ENCODE measurements around the gene ZNF780B. TPM values are rescaled to one million over a fixed set of nuclear protein-coding genes. Genes with fewer than 3 reads are reported as not detected.
A peak's percentile ranks its signal among the peaks of the same experiment; 100 is the strongest.

ZNF780B gene
- total RNA-seq, 5 donors from 2014 or later (not counting 1 experiment from before 2014, with no cell fraction given): 18.0 to 55.2 (median 49.0) TPM

GRCh38 chr19:40035996-40036395, 20.0 kb downstream of the ZNF780B start:
- H3K4me3 Mint-ChIP-seq: no peak overlapping the region
- no peak overlapping the region for H3K4me3 ChIP-seq (ENCODE audit: control insufficient read depth in 1 of 2, extremely low read depth in 1 of 2, low read length in 1 of 2)
- no peak overlapping the region for H3K27ac ChIP-seq (ENCODE audit: low read length)
- H3K36me3 Mint-ChIP-seq: peaks cover 30% of the 10 kb centered on the region
- H3K27me3 ChIP-seq (replicated peaks in 1 of 2; ENCODE audit: control insufficient read depth in 2 of 2, extremely low read depth in 1 of 2, insufficient read depth in 2 of 2, low read length in 1 of 2): no peaks in the 10 kb centered on the region
- H3K36me3 ChIP-seq (ENCODE audit: control insufficient read depth in 2 of 2, extremely low read depth in 1 of 2, insufficient read depth in 1 of 2, low read length in 1 of 2): no peaks in the 10 kb centered on the region
- WGBS (ENCODE audit: insufficient coverage): no CpG with 5 or more reads among the region's 4 CpGs
- no peaks in the 10 kb centered on the region for H3K4me1 ChIP-seq (ENCODE audit: control insufficient read depth in 1 of 2, extremely low read depth in 1 of 2, insufficient read depth in 2 of 2, low read length in 2 of 2)
- H3K27me3 Mint-ChIP-seq: no peaks in the 10 kb centered on the region
- POLR2A ChIA-PET: no interaction called here
- no peak for DNase-seq
- H3K4me1 Mint-ChIP-seq: no peaks in the 10 kb centered on the region
- H3K9me3 ChIP-seq: peaks cover 23% of the 10 kb centered on the region
- H3K27ac Mint-ChIP-seq: no peak overlapping the region
- peaks cover 6 to 50% (median 45%) of the 10 kb centered on the region in 3 donors for H3K9me3 Mint-ChIP-seq
- CTCF ChIA-PET: interaction anchor here in 1 of 2 donors (0.5 kb wide), 1 partner anchor 222 kb away, joined by 3 read pairs; no protein-coding TSS in a partner anchor
- ATAC-seq (replicated peaks in 1 of 4): no peak

GRCh38 chr19:40033989-40034560, 22.0 kb downstream of the ZNF780B start:
- POLR2A ChIA-PET: no interaction called here
- WGBS (ENCODE audit: insufficient coverage): no CpG with 5 or more reads among the region's 2 CpGs

GRCh38 chr19:40026597-40026970, 29.4 kb downstream of the ZNF780B start:
- CTCF ChIA-PET: no interaction called here
- Histone ChIP-seq H3K36me3 (ENCODE audit: control insufficient read depth in 2 of 2, extremely low read depth in 1 of 2, insufficient read depth in 1 of 2, low read length in 1 of 2) (no peaks in the 10 kb centered on the region), H3K27ac (ENCODE audit: low read length) (no peak overlapping the region), H3K4me3 (ENCODE audit: control insufficient read depth in 1 of 2, extremely low read depth in 1 of 2, low read length in 1 of 2) (no peak overlapping the region), H3K4me1 (ENCODE audit: control insufficient read depth in 1 of 2, extremely low read depth in 1 of 2, insufficient read depth in 2 of 2, low read length in 2 of 2) (no peaks in the 10 kb centered on the region), H3K9me3 (peaks cover 19% of the 10 kb centered on the region), H3K27me3 (replicated peaks in 1 of 2; ENCODE audit: control insufficient read depth in 2 of 2, extremely low read depth in 1 of 2, insufficient read depth in 2 of 2, low read length in 1 of 2) (no peaks in the 10 kb centered on the region)
- DNase-seq (no peak), ATAC-seq (replicated peaks in 1 of 4) (no peak)
- Mint-ChIP-seq H3K36me3 (peaks cover 28% of the 10 kb centered on the region), H3K27me3 (no peaks in the 10 kb centered on the region), H3K27ac (no peak overlapping the region), H3K9me3 (peaks cover 22 to 70% (median 49%) of the 10 kb centered on the region in 3 donors), H3K4me3 (no peak overlapping the region), H3K4me1 (no peaks in the 10 kb centered on the region)
- no CpG with 5 or more reads among the region's 5 CpGs for WGBS (ENCODE audit: insufficient coverage)
- POLR2A ChIA-PET: no interaction called here

More at GRCh38 chr19:40033989-40034560, 22.0 kb downstream of the ZNF780B start:
- no peaks in the 10 kb centered on the region for H3K36me3 ChIP-seq (ENCODE audit: control insufficient read depth in 2 of 2, extremely low read depth in 1 of 2, insufficient read depth in 1 of 2, low read length in 1 of 2)
- H3K36me3 Mint-ChIP-seq: peaks cover 42% of the 10 kb centered on the region
- peaks cover 27% of the 10 kb centered on the region for H3K9me3 ChIP-seq
- H3K27ac ChIP-seq (ENCODE audit: low read length): no peak overlapping the region
- H3K4me1 Mint-ChIP-seq: no peaks in the 10 kb centered on the region
- H3K9me3 Mint-ChIP-seq: peaks cover 11 to 64% (median 57%) of the 10 kb centered on the region in 3 donors
- no peak overlapping the region for H3K4me3 Mint-ChIP-seq
- H3K27ac Mint-ChIP-seq: no peak overlapping the region
- CTCF ChIA-PET: no interaction called here
- DNase-seq: no peak
- H3K4me1 ChIP-seq (ENCODE audit: control insufficient read depth in 1 of 2, extremely low read depth in 1 of 2, insufficient read depth in 2 of 2, low read length in 2 of 2): no peaks in the 10 kb centered on the region
- no peaks in the 10 kb centered on the region for H3K27me3 ChIP-seq (replicated peaks in 1 of 2; ENCODE audit: control insufficient read depth in 2 of 2, extremely low read depth in 1 of 2, insufficient read depth in 2 of 2, low read length in 1 of 2)
- H3K27me3 Mint-ChIP-seq: no peaks in the 10 kb centered on the region
- H3K4me3 ChIP-seq (ENCODE audit: control insufficient read depth in 1 of 2, extremely low read depth in 1 of 2, low read length in 1 of 2): no peak overlapping the region
- no peak for ATAC-seq (replicated peaks in 1 of 4)

GRCh38 chr19:40025938-40026596, 30.0 kb downstream of the ZNF780B start:
- Mint-ChIP-seq H3K36me3 (peaks cover 28% of the 10 kb centered on the region), H3K9me3 (peaks cover 25 to 74% (median 49%) of the 10 kb centered on the region in 3 donors), H3K27ac (no peak overlapping the region), H3K27me3 (no peaks in the 10 kb centered on the region), H3K4me3 (no peak overlapping the region), H3K4me1 (no peaks in the 10 kb centered on the region)
- POLR2A ChIA-PET: no interaction called here
- H3K27ac ChIP-seq (ENCODE audit: low read length): no peak overlapping the region
- no peak for ATAC-seq (replicated peaks in 1 of 4)
- H3K9me3 ChIP-seq: peaks cover 17% of the 10 kb centered on the region
- no peaks in the 10 kb centered on the region for H3K36me3 ChIP-seq (ENCODE audit: control insufficient read depth in 2 of 2, extremely low read depth in 1 of 2, insufficient read depth in 1 of 2, low read length in 1 of 2)
- no peak overlapping the region for H3K4me3 ChIP-seq (ENCODE audit: control insufficient read depth in 1 of 2, extremely low read depth in 1 of 2, low read length in 1 of 2)
- H3K27me3 ChIP-seq (replicated peaks in 1 of 2; ENCODE audit: control insufficient read depth in 2 of 2, extremely low read depth in 1 of 2, insufficient read depth in 2 of 2, low read length in 1 of 2): no peaks in the 10 kb centered on the region
- H3K4me1 ChIP-seq (ENCODE audit: control insufficient read depth in 1 of 2, extremely low read depth in 1 of 2, insufficient read depth in 2 of 2, low read length in 2 of 2): no peaks in the 10 kb centered on the region
- no CpG with 5 or more reads among the region's 4 CpGs for WGBS (ENCODE audit: insufficient coverage)
- CTCF ChIA-PET: no interaction called here
- DNase-seq: no peak

- no peak for DNase-seq
- no peaks in the 10 kb centered on the region for H3K27me3 ChIP-seq (replicated peaks in 1 of 2; ENCODE audit: control insufficient read depth in 2 of 2, extremely low read depth in 1 of 2, insufficient read depth in 2 of 2, low read length in 1 of 2)
- peaks cover 12% of the 10 kb centered on the region for H3K9me3 ChIP-seq
- H3K36me3 Mint-ChIP-seq: peaks cover 25% of the 10 kb centered on the region
- H3K4me3 Mint-ChIP-seq: no peak overlapping the region
- H3K27ac ChIP-seq (ENCODE audit: low read length): no peak overlapping the region
- no CpG with 5 or more reads among the region's 3 CpGs for WGBS (ENCODE audit: insufficient coverage)
- H3K4me1 Mint-ChIP-seq: no peaks in the 10 kb centered on the region
- H3K4me1 ChIP-seq (ENCODE audit: control insufficient read depth in 1 of 2, extremely low read depth in 1 of 2, insufficient read depth in 2 of 2, low read length in 2 of 2): no peaks in the 10 kb centered on the region
- H3K27ac Mint-ChIP-seq: no peak overlapping the region
- peaks cover 26 to 77% (median 47%) of the 10 kb centered on the region in 3 donors for H3K9me3 Mint-ChIP-seq
- no peaks in the 10 kb centered on the region for H3K27me3 Mint-ChIP-seq
- ChIA-PET POLR2A (no interaction called here), CTCF (no interaction called here)
- H3K4me3 ChIP-seq (ENCODE audit: control insufficient read depth in 1 of 2, extremely low read depth in 1 of 2, low read length in 1 of 2): peak overlapping the region in 1 of 2 donors; percentile 5
- ATAC-seq (replicated peaks in 1 of 4): no peak
- H3K36me3 ChIP-seq (ENCODE audit: control insufficient read depth in 2 of 2, extremely low read depth in 1 of 2, insufficient read depth in 1 of 2, low read length in 1 of 2): no peaks in the 10 kb centered on the region
These were observed 32.1 kb downstream of the ZNF780B start for GRCh38 chr19:40023969-40024368.

- CTCF ChIA-PET: no interaction called here
- DNase-seq: no peak
- Mint-ChIP-seq H3K9me3 (peaks cover 21 to 57% (median 41%) of the 10 kb centered on the region in 3 donors), H3K36me3 (peaks cover 58% of the 10 kb centered on the region), H3K4me1 (no peaks in the 10 kb centered on the region), H3K27me3 (no peaks in the 10 kb centered on the region), H3K4me3 (no peak overlapping the region), H3K27ac (no peak overlapping the region)
- no peaks in the 10 kb centered on the region for H3K4me1 ChIP-seq (ENCODE audit: control insufficient read depth in 1 of 2, extremely low read depth in 1 of 2, insufficient read depth in 2 of 2, low read length in 2 of 2)
- H3K27me3 ChIP-seq (replicated peaks in 1 of 2; ENCODE audit: control insufficient read depth in 2 of 2, extremely low read depth in 1 of 2, insufficient read depth in 2 of 2, low read length in 1 of 2): no peaks in the 10 kb centered on the region
- POLR2A ChIA-PET: no interaction called here
- no peak overlapping the region for H3K27ac ChIP-seq (ENCODE audit: low read length)
- peaks cover 33% of the 10 kb centered on the region for H3K9me3 ChIP-seq
- no peak for ATAC-seq (replicated peaks in 1 of 4)
- H3K36me3 ChIP-seq (ENCODE audit: control insufficient read depth in 2 of 2, extremely low read depth in 1 of 2, insufficient read depth in 1 of 2, low read length in 1 of 2): peaks cover 0 to 20% of the 10 kb centered on the region in 2 donors
- no CpG with 5 or more reads among the region's 4 CpGs for WGBS (ENCODE audit: insufficient coverage)
- H3K4me3 ChIP-seq (ENCODE audit: control insufficient read depth in 1 of 2, extremely low read depth in 1 of 2, low read length in 1 of 2): no peak overlapping the region
These were observed 42.0 kb downstream of the ZNF780B start for GRCh38 chr19:40013991-40014390.
